Chondrocyte (in vitro differentiated cells): ENCODE results near the gene LRATD1. TPM values are rescaled to one million over a fixed set of nuclear protein-coding genes. Genes with fewer than 3 reads are reported as not detected.

Source experiments
- DNase-seq: peaks from one replicate; pipeline ENCODE4 v3.0.0; 2021; ENCODE audit warnings: mixed read lengths, low spot score
- H3K27ac Mint-ChIP-seq: one replicate; pipeline ENCODE4 v1.8.0; 2021; ENCODE audit warnings: mild to moderate bottlenecking, moderate library complexity, mixed read lengths; ENCODE audit not compliant: unreplicated experiment
- H3K27me3 Mint-ChIP-seq: 2 replicates; pipeline ENCODE4 v1.8.0; 2021; ENCODE audit warnings: low read depth, mixed read lengths
- H3K36me3 Mint-ChIP-seq: 2 replicates; pipeline ENCODE4 v1.8.0; 2021; ENCODE audit warnings: low read depth, mixed read lengths
- H3K4me1 Mint-ChIP-seq: 2 replicates; pipeline ENCODE4 v1.8.0; 2021; ENCODE audit warnings: low read depth, mild to moderate bottlenecking, mixed read lengths
- H3K4me3 Mint-ChIP-seq: one replicate; pipeline ENCODE4 v1.8.0; 2021; ENCODE audit warnings: mild to moderate bottlenecking, moderate library complexity, mixed read lengths; ENCODE audit not compliant: unreplicated experiment
- H3K9me3 Mint-ChIP-seq: 2 replicates; pipeline ENCODE4 v1.8.0; 2021; ENCODE audit warnings: low read depth, mixed read lengths
- CTCF ChIP-seq: fragments of 200-600 bp; sonication (generic); IDR thresholded peaks from 2 replicates; pipeline ENCODE4 v1.5.0; 2021; ENCODE audit warnings: antibody characterized with exemption, mild to moderate bottlenecking, moderate library complexity
- total RNA-seq: library from RNA; stranded (reverse); gene quantifications from 3 replicates; pipeline ENCODE4 v1.2.1, GENCODE V29; 2021

The LRATD1 gene
- total RNA-seq, 1 donor from 2014 or later: not detected

- Mint-ChIP-seq H3K36me3 (no peaks in the 10 kb centered on the region), H3K4me3 (no peak overlapping the region), H3K27me3 (peaks cover 11% of the 10 kb centered on the region), H3K27ac (no peak overlapping the region), H3K4me1 (no peaks in the 10 kb centered on the region), H3K9me3 (no peaks in the 10 kb centered on the region)
- no peak for TF ChIP-seq CTCF
- no peak for DNase-seq
Measured at GRCh38 chr2:14615760-14616159, 16.8 kb upstream of the LRATD1 start.

GRCh38 chr2:14616342-14616741 is 16.2 kb upstream of the LRATD1 start:
- Mint-ChIP-seq H3K4me1 (no peaks in the 10 kb centered on the region), H3K9me3 (no peaks in the 10 kb centered on the region), H3K27me3 (peaks cover 14% of the 10 kb centered on the region), H3K27ac (no peak overlapping the region), H3K36me3 (no peaks in the 10 kb centered on the region), H3K4me3 (no peak overlapping the region)
- no peak for DNase-seq
- TF ChIP-seq CTCF: no peak

- TF ChIP-seq CTCF: no peak
- Mint-ChIP-seq H3K9me3 (no peaks in the 10 kb centered on the region), H3K4me1 (no peaks in the 10 kb centered on the region), H3K36me3 (no peaks in the 10 kb centered on the region), H3K27ac (no peak overlapping the region), H3K27me3 (peaks cover 14% of the 10 kb centered on the region), H3K4me3 (no peak overlapping the region)
- no peak for DNase-seq
Measured at GRCh38 chr2:14616950-14617349, 15.6 kb upstream of the LRATD1 start.

- H3K9me3 Mint-ChIP-seq: no peaks in the 10 kb centered on the region
- no peak overlapping the region for H3K4me3 Mint-ChIP-seq
- DNase-seq: no peak
- H3K27me3 Mint-ChIP-seq: peaks cover 8% of the 10 kb centered on the region
- H3K36me3 Mint-ChIP-seq: no peaks in the 10 kb centered on the region
- no peaks in the 10 kb centered on the region for H3K4me1 Mint-ChIP-seq
- H3K27ac Mint-ChIP-seq: no peak overlapping the region
- TF ChIP-seq CTCF: no peak
Measured at GRCh38 chr2:14619441-14619840, 13.1 kb upstream of the LRATD1 start.

- no peak for DNase-seq
- no peaks in the 10 kb centered on the region for H3K36me3 Mint-ChIP-seq
- H3K9me3 Mint-ChIP-seq: no peaks in the 10 kb centered on the region
Measured at GRCh38 chr2:14621114-14621513, 11.4 kb upstream of the LRATD1 start.

More at GRCh38 chr2:14621114-14621513, 11.4 kb upstream of the LRATD1 start:
- Mint-ChIP-seq H3K27me3 (peaks cover 5% of the 10 kb centered on the region), H3K4me1 (no peaks in the 10 kb centered on the region), H3K4me3 (no peak overlapping the region), H3K27ac (no peak overlapping the region)
- TF ChIP-seq CTCF: no peak
